Measurements from ENCODE around the gene SMARCE1.

GRCh38 chr17:40611840-40612474 lies 35.7 kb downstream of the SMARCE1 start:
- no peak for TF ChIP-seq CTCF (IDR thresholded peaks at IDR 0.05; ENCODE audit: low read length)
- TF ChIP-seq EZH2 (IDR thresholded peaks at IDR 0.05; ENCODE audit: borderline replicate concordance, low read length) = no peak

Data from OCI-LY1 (cell line).